HepG2 (cell line): ENCODE results near the gene PPDPF. TPM values are rescaled to one million over a fixed set of nuclear protein-coding genes. Genes with fewer than 3 reads are reported as not detected.

Experiments used
- ATAC-seq: fragments of 200-7000 bp; cut with Tn5 transposase; 3 replicates; pipeline ENCODE4 v1.9.1; 2020; ENCODE audit warnings: mild to moderate bottlenecking, moderate library complexity
- BruUV-seq: library from RNA; stranded (reverse); fragments of 400-500 nt; replicated peaks from 2 replicates; lab custom pipeline; 2021; lab: Mats Ljungman, UMichigan
- CTCF ChIA-PET: fragments of 300-600 bp; formaldehyde crosslinking; extraction: SDS; loops from one replicate; lab custom pipeline; 2021; ENCODE audit warnings: low total read pairs, inconsistent platforms, low intra/inter-chr PET ratio; lab: Yijun Ruan, JAX
- POLR2A ChIA-PET: fragments of 350-600 bp; sonication (Branson Sonifier 250); formaldehyde crosslinking; loops from one replicate; lab custom pipeline; 2020; ENCODE audit warnings: antibody characterized with exemption, inconsistent platforms; lab: Yijun Ruan, JAX
- DNase-seq: peaks from one replicate; pipeline ENCODE4 v3.0.0-alpha.2; 2015; ENCODE audit warnings: low spot score
- FAIRE-seq: peaks from 3 replicates; lab custom pipeline; 2011; peaks lifted over from hg19 to GRCh38; lab: Jason Lieb, UNC
- H2AFZ ChIP-seq: one replicate; pipeline ENCODE4 v1.6.1; 2011; ENCODE audit warnings: low read length, inconsistent platforms
- H3K27ac ChIP-seq: fragments of 300-600 bp; 3 replicates; pipeline ENCODE4 v1.8.0; 2011; ENCODE audit warnings: mixed run types, mild to moderate bottlenecking, mixed read lengths, low read length, inconsistent platforms; ENCODE audit not compliant: insufficient read depth; ENCODE audit errors: extremely low read length
- H3K27me3 ChIP-seq, 2 experiments: fragments of 200-600 bp in 1 of 2; 2 replicates in 1 of 2; 3 replicates in 1 of 2; pipeline versions ENCODE4 v1.6.0 to v1.8.0; 2011; ENCODE audit warnings: low read length in 2 of 2, mild to moderate bottlenecking in 2 of 2, moderate library complexity in 2 of 2, inconsistent platforms in 1 of 2; ENCODE audit not compliant: insufficient read depth in 2 of 2, control insufficient read depth in 1 of 2
- H3K36me3 ChIP-seq, 2 experiments: fragments of 200-600 bp in 1 of 2; replicated peaks in 1 of 2; 2 replicates in 1 of 2; 3 replicates in 1 of 2; pipeline versions ENCODE4 v1.5.1 to v1.8.0; 2011; ENCODE audit warnings: low read length in 2 of 2, inconsistent platforms in 1 of 2; ENCODE audit not compliant: insufficient read depth in 2 of 2, control insufficient read depth in 1 of 2
- H3K4me1 ChIP-seq: 2 replicates; pipeline ENCODE4 v1.5.1; 2012; ENCODE audit warnings: low read length, inconsistent platforms; ENCODE audit not compliant: insufficient read depth
- H3K4me2 ChIP-seq: 2 replicates; pipeline ENCODE4 v1.6.0; 2011; ENCODE audit warnings: low read depth, low read length, inconsistent platforms
- H3K4me3 ChIP-seq, 3 experiments: fragments of 200-600 bp in 1 of 3; sonication (generic), shearing (Covaris generic) in 1 of 3; replicated peaks in 1 of 3; 2 replicates each; pipeline ENCODE4 v1.5.1; 2011 to 2016; ENCODE audit warnings: low read length in 3 of 3, inconsistent platforms in 2 of 3, low read depth in 2 of 3, mild to moderate bottlenecking in 2 of 3, control low read depth in 1 of 3, mixed read lengths in 1 of 3; ENCODE audit not compliant: insufficient read depth in 1 of 3
- H3K79me2 ChIP-seq: one replicate; pipeline ENCODE4 v1.6.1; 2011; ENCODE audit warnings: low read length, inconsistent platforms; ENCODE audit not compliant: insufficient read depth
- H3K9ac ChIP-seq: 2 replicates; pipeline ENCODE4 v1.6.0; 2011; ENCODE audit warnings: mild to moderate bottlenecking, low read depth, low read length, inconsistent platforms; ENCODE audit not compliant: insufficient read depth
- H3K9me3 ChIP-seq: 2 replicates; pipeline ENCODE4 v1.5.1; 2012; ENCODE audit warnings: mild to moderate bottlenecking, low read length
- H4K20me1 ChIP-seq: 2 replicates; pipeline ENCODE4 v1.6.0; 2011; ENCODE audit warnings: inconsistent platforms, mild to moderate bottlenecking, low read length, moderate library complexity; ENCODE audit not compliant: insufficient read depth
- ADNP ChIP-seq: sonication (generic); formaldehyde crosslinking; IDR thresholded peaks from 2 replicates; pipeline ENCODE4 v1.4.0; 2020; ENCODE audit warnings: missing genetic modification reagents
- AKNA ChIP-seq: sonication (generic); formaldehyde crosslinking; IDR thresholded peaks from 2 replicates; pipeline ENCODE4 v1.4.0; 2020; ENCODE audit warnings: missing genetic modification reagents, borderline replicate concordance
- BCLAF1 ChIP-seq: fragments of 450-650 bp; IDR thresholded peaks from 2 replicates; pipeline ENCODE4 v1.6.1; 2017; ENCODE audit warnings: mild to moderate bottlenecking
- FOXA3 ChIP-seq: IDR thresholded peaks from 2 replicates; pipeline ENCODE4 v1.6.1; 2016; ENCODE audit warnings: missing genetic modification reagents, missing compliant biosample characterization
- HDAC6 ChIP-seq: fragments of 200-600 bp; sonication (generic); IDR thresholded peaks from 2 replicates; pipeline ENCODE4 v1.7.0; 2017; ENCODE audit warnings: mild to moderate bottlenecking, antibody characterized with exemption, low read length, low read depth
- MAF1 ChIP-seq: sonication (generic); formaldehyde crosslinking; IDR thresholded peaks from 2 replicates; pipeline ENCODE4 v1.5.0; 2020; ENCODE audit warnings: missing genetic modification reagents, borderline replicate concordance
- PHF21A ChIP-seq: sonication (generic); formaldehyde crosslinking; IDR thresholded peaks from 2 replicates; pipeline ENCODE4 v1.5.0; 2020; ENCODE audit warnings: mild to moderate bottlenecking, missing genetic modification reagents
- SIX4 ChIP-seq: sonication (generic); formaldehyde crosslinking; IDR thresholded peaks from 2 replicates; pipeline ENCODE4 v1.4.0; 2020; ENCODE audit warnings: missing genetic modification reagents
- TEAD2 ChIP-seq: sonication (generic); formaldehyde crosslinking; IDR thresholded peaks from 2 replicates; pipeline ENCODE4 v1.9.0; 2021; ENCODE audit warnings: missing genetic modification reagents
- ZNF12 ChIP-seq: sonication (generic); formaldehyde crosslinking; IDR thresholded peaks from 2 replicates; pipeline ENCODE4 v1.5.0; 2020; ENCODE audit warnings: missing genetic modification reagents
- ZNF441 ChIP-seq: sonication (generic); formaldehyde crosslinking; IDR thresholded peaks from 2 replicates; pipeline ENCODE4 v1.7.0; 2021; ENCODE audit warnings: missing genetic modification reagents, borderline replicate concordance
- ZNF451 ChIP-seq: sonication (generic); formaldehyde crosslinking; IDR thresholded peaks from 2 replicates; pipeline ENCODE4 v1.5.0; 2020; ENCODE audit warnings: mild to moderate bottlenecking, missing genetic modification reagents
- ZSCAN21 ChIP-seq: sonication (generic); formaldehyde crosslinking; IDR thresholded peaks from 2 replicates; pipeline ENCODE4 v1.8.0; 2022; ENCODE audit warnings: mild to moderate bottlenecking, missing genetic modification reagents, moderate library complexity, borderline replicate concordance
- WGBS: methylation state at CpG from one replicate; pipeline ENCODE4 v1.1.6; 2017; ENCODE audit warnings: low lambda C conversion rate; 5-methylcytosine and 5-hydroxymethylcytosine counted together
- in situ Hi-C: cut with HindIII; loops from 2 replicates; pipeline ENCODE4 v1.10.0; 2017; ENCODE audit warnings: low pct_unique_long_range_greater_than_20kb; ENCODE audit not compliant: extremely low pct_ligation_motif_present
- intact Hi-C: fragments of 100-400 bp; cut with micrococcal nuclease; formaldehyde crosslinking; loops from one replicate; pipeline ENCODE4 v1.10.0; 2022; ENCODE audit not compliant: unreplicated experiment
- polyA plus RNA-seq, 8 experiments: library from polyadenylated mRNA; depleted of rRNA in 3 of 8; stranded (reverse) in 7 of 8; unstranded in 1 of 8; fragments of >200 nt; fragmentation: Illumina TruSeq in 4 of 8; extraction: Trizol in 4 of 8; gene quantifications; 2 replicates each; pipeline versions ENCODE4 v1.2.1 to v1.2.3, GENCODE V29; 2011 to 2016; ENCODE audit warnings: low read depth in 4 of 8, missing spikeins in 1 of 8, mixed read lengths in 1 of 8; ENCODE audit not compliant: insufficient read depth in 1 of 8
- total RNA-seq, 5 experiments: library from RNA; depleted of rRNA; stranded (reverse); fragments of >200 nt; fragmentation: Illumina TruSeq; extraction: Trizol; gene quantifications; 2 replicates each; pipeline ENCODE4 v1.2.3, GENCODE V29; 2016; ENCODE audit warnings: low read depth in 1 of 5

The PPDPF gene
- total and polyA plus RNA-seq, 2 of the 13 experiments (the other 11 are each of a cell fraction or from before 2014, with no cell fraction given), result 1.8 to 7.0 TPM

GRCh38 chr20:63493563-63494020, 27.0 kb upstream of the PPDPF start (continued):
- TF ChIP-seq BCLAF1 (no peak), ZSCAN21 (CRISPR knock-in tag) (no peak), FOXA3 (CRISPR knock-in tag) (no peak), ZNF12 (CRISPR knock-in tag) (no peak), ADNP (CRISPR knock-in tag) (no peak)

- FAIRE-seq, result no peak
- ChIA-PET POLR2A (no interaction called here), CTCF (no interaction called here)
Observed at GRCh38 chr20:63494084-63494419, 26.5 kb upstream of the PPDPF start.

More at GRCh38 chr20:63494084-63494419, 26.5 kb upstream of the PPDPF start:
- H2AFZ ChIP-seq, result no peak overlapping the region
- no peak overlapping the region for H3K27ac ChIP-seq
- no peak for TF ChIP-seq PHF21A
- TF ChIP-seq SIX4, result no peak
- no peak for TF ChIP-seq ZNF451 (CRISPR knock-in tag)
- no peak for TF ChIP-seq MAF1 (CRISPR knock-in tag)
- TF ChIP-seq AKNA (CRISPR knock-in tag), result no peak
- no peak for TF ChIP-seq TEAD2 (CRISPR knock-in tag)
- no peak for TF ChIP-seq ZNF441 (CRISPR knock-in tag)
- no peak for TF ChIP-seq HDAC6
- BruUV-seq, result no TSS peak
- H3K4me3 ChIP-seq, result no peak overlapping the region
- no peaks in the 10 kb centered on the region for H3K36me3 ChIP-seq
- no peak overlapping the region for H3K9ac ChIP-seq
- WGBS, result 23% methylated on average over 6 of the region's 7 CpGs
- DNase-seq (no peak), ATAC-seq (no peak)
- H3K4me2 ChIP-seq, result no peak overlapping the region
- H4K20me1 ChIP-seq, result peaks cover 6% of the 10 kb centered on the region; the same call in 1 of the 2 replicates
- in situ Hi-C loops, result no loop called here
- H3K9me3 ChIP-seq, result no peaks in the 10 kb centered on the region
- no peaks in the 10 kb centered on the region for H3K79me2 ChIP-seq
- intact Hi-C loops, result no loop called here
- peaks cover 12% of the 10 kb centered on the region; the same call in 1 of the 2 replicates for H3K4me1 ChIP-seq
- peaks cover 29 to 66% of the 10 kb centered on the region in 2 experiments for H3K27me3 ChIP-seq
